HepG2 (cell line): Measurements from ENCODE around the gene SPON1. TPM values are rescaled to one million over a fixed set of nuclear protein-coding genes. Genes with fewer than 3 reads are reported as not detected.

ENCODE experiments used
- CSRNP2 ChIP-seq: sonication (generic); formaldehyde crosslinking; conservative IDR thresholded peaks from 2 replicates; pipeline ENCODE4 v1.8.0; 2022; ENCODE audit warnings: low read depth, missing genetic modification reagents
- KDM1A ChIP-seq: IDR thresholded peaks from 2 replicates; pipeline ENCODE4 v1.6.1; 2016; ENCODE audit warnings: missing compliant biosample characterization
- PRPF4 ChIP-seq: fragments of 200-400 bp; formaldehyde crosslinking; IDR thresholded peaks from 2 replicates; pipeline ENCODE4 v1.6.1; 2016; ENCODE audit warnings: low read length, low read depth; ENCODE audit not compliant: poor library complexity, severe bottlenecking
- ZBTB40 ChIP-seq, 2 experiments: fragments of 450-650 bp in 1 of 2; sonication (generic) in 1 of 2; formaldehyde crosslinking in 1 of 2; IDR thresholded peaks; 2 replicates each; pipeline versions ENCODE4 v1.6.1 to v1.8.0; 2016 to 2022; ENCODE audit warnings: antibody characterized with exemption in 1 of 2, mild to moderate bottlenecking in 1 of 2, missing genetic modification reagents in 1 of 2
- polyA plus RNA-seq, 8 experiments: library from polyadenylated mRNA; depleted of rRNA in 3 of 8; stranded (reverse) in 7 of 8; unstranded in 1 of 8; fragments of >200 nt; fragmentation: Illumina TruSeq in 4 of 8; extraction: Trizol in 4 of 8; gene quantifications; 2 replicates each; pipeline versions ENCODE4 v1.2.1 to v1.2.3, GENCODE V29; 2011 to 2016; ENCODE audit warnings: low read depth in 4 of 8, missing spikeins in 1 of 8, mixed read lengths in 1 of 8; ENCODE audit not compliant: insufficient read depth in 1 of 8
- total RNA-seq, 5 experiments: library from RNA; depleted of rRNA; stranded (reverse); fragments of >200 nt; fragmentation: Illumina TruSeq; extraction: Trizol; gene quantifications; 2 replicates each; pipeline ENCODE4 v1.2.3, GENCODE V29; 2016; ENCODE audit warnings: low read depth in 1 of 5

Gene SPON1
- total and polyA plus RNA-seq, 2 of the 13 experiments (the other 11 are each of a cell fraction or from before 2014, with no cell fraction given), result not detected

GRCh38 chr11:14141676-14142075 is 179.2 kb downstream of the SPON1 start (continued):
- TF ChIP-seq ZBTB40 (IDR thresholded peaks at IDR 0.05) (no peak), ZBTB40 (CRISPR knock-in tag; IDR thresholded peaks at IDR 0.05) (no peak), PRPF4 (no peak), CSRNP2 (no peak), KDM1A (CRISPR knock-in tag) (no peak)
